ENCODE results near the gene AKNA.
"Not testable (repeated sequence)": the region's sequence is repeated elsewhere in the genome, so short reads cannot be mapped to it uniquely, and the experiment has no call there.

AKNA gene

DNA sequence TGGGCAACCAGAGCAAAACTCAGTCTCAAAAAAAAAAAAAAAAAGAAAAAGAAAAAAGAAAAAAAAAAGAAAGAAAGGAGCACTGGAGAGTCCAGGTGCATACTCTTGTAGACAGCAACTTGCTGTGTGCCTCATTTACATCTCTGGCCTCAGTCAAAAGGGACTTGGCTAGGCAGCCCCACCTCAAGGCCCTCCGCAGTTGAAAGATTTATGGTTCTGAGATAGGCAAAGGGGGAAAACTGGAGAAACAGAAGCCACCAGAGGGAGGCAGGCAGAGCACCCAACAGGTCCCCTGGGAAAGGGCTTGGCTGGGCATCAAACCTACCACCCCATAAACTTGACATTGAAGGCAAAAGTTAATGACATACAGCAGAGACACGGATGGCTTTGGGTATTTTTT, 52.0 kb downstream of the AKNA start:
- DNase-seq, result no peak

DNA sequence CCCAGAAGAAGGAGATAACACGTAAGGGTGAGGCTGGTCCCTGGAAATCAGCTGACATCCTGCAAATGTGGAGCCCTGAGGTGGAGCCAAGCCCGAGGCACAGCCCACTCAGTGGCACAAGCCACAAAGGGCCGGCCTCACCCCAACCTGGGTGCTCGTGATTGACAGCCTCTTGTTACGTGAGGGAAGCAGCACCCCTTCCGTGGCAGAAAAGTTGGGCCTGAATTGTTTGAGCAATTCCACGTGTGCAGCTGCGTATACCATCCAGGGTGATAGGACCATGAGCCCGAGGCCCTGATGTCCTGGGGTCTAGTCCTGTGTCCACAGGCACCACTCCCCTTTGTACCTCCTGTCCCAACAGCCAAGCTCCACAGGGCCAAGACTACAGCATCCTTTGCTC, 53.3 kb downstream of the AKNA start:
- no peak for DNase-seq

DNA sequence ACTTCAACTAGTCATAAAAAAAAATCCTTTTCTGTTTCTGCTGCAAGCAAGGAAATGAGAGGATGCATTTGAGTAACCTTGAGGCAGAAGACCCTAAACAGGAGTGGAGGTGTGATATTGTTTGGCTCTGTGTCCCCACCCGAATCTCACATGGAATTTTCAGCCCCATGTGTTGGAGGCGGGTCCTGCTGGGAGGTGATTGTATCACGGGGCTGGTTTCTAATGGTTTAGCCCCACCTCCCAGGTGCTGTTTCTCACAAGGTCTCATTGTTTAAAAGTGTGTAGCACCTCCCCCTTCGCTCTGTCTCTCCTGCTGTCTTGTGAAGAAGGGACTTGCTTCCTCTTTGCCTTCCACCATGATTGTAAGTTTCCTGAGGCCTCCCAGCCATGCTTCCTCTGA, 54.1 kb downstream of the AKNA start:
- DNase-seq, result not testable (repeated sequence)

DNA sequence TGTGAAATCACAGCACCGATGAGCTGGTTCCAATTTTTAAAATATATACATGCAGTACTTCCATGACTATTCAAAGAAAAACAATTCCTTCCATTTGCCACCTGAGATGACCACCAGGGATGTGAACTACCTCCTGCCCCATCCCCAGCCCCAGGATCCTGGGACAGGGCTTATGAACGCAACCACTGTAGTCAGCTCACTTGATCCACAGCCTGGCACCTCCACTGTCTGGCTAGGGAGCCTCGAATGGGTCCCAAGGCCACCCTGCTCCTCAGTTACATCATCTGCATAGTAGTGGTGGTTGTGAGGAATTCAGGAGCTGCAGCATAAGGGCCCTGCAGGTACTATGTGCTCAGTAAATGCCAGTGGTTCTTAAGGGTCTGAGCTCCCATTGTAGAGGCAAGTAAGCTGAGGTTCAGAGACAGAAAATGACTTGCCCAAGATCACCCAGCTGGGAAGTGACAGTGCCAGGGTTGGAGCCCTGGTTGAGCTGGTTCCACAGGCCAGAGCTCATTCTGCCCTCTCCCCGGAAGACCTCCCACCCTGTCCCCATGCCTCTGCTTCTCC, 55.2 kb downstream of the AKNA start:
- not testable (repeated sequence) for DNase-seq

DNA sequence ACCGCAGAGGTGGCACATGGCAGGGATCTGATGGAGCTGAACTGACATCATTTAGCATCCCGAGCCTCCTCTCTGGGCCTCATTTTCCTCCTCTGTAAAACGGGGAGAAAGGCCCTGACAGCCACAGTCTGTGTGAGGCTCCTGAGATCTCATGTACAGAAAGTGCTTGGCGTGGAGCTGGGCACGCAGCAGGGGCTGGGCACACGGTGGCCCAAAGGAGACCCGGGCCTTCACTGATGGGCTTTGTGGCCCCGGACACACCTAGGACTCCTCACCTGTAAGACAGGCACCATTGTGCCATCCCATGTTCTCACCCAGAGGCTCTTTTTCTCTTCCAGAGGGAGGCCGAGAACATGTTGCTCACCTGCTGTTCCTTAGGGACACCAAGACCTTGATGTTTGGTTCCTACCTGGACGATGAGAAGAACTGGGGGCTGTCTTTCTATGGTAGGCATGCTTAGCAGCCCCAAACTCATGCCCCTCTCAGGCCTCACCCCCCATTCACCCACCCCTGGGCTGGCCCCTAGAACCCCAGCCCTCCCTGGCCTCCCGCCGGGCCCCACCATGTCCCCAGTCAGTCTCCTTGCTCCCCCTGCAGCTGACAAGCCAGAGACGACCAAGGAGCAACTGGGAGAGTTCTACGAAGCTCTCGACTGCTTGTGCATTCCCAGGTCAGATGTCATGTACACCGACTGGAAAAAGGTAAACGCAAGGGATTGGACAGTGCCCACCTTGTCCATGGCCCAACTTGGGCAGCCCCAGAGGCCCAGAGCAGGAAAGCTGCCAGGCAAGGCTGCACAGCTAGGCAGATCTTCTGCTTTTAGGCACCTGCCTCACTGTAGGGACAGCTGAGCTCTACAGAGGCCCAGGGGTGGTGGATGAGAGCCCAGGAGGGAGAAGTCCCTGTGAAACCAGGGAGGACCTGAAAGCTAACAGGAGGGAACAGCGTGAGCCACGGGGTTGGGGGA, 56.3 kb downstream of the AKNA start:
- DNase-seq, result not testable (repeated sequence)

DNA sequence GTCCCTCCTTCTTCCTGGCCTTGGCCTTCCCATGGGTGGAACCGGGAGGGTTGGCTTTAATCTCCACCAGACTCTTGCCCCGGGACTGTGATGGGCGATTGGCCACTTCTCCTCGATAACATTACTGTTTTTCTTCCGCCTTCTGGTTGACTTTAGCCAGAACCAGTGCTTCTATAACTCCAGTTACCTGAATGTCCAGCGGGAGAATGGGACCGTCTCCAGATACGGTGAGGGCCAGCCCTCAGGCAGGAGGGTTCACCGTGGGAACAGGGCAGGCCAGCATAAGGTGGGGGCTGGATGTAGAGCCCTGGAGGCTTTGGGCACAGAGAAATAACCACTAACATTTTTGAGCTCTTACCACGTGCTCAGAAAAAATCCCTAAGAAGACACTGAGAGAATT, 57.1 kb downstream of the AKNA start:
- no peak for DNase-seq

DNA sequence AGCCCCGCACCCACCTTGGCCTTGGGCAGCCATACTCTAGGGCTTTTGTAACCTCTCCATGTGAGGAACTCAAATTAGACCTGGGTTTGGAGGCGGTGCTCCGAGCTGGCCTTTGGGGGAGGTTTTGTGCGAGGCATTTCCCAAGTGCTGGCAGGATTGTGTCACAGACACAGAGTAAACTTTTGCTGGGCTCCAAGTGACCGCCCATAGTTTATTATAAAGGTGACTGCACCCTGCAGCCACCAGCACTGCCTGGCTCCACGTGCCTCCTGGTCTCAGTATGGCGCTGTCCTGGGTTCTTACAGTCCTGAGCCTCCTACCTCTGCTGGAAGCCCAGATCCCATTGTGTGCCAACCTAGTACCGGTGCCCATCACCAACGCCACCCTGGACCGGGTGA, 58.2 kb downstream of the AKNA start, which contains the start of gene ORM2:
Gene ORM2, plus strand, starts transcription at position 245 of the 398 bp plus-strand sequence. Its CDS starts 36 bp downstream, at position 281.
- not testable (repeated sequence) for DNase-seq

DNA sequence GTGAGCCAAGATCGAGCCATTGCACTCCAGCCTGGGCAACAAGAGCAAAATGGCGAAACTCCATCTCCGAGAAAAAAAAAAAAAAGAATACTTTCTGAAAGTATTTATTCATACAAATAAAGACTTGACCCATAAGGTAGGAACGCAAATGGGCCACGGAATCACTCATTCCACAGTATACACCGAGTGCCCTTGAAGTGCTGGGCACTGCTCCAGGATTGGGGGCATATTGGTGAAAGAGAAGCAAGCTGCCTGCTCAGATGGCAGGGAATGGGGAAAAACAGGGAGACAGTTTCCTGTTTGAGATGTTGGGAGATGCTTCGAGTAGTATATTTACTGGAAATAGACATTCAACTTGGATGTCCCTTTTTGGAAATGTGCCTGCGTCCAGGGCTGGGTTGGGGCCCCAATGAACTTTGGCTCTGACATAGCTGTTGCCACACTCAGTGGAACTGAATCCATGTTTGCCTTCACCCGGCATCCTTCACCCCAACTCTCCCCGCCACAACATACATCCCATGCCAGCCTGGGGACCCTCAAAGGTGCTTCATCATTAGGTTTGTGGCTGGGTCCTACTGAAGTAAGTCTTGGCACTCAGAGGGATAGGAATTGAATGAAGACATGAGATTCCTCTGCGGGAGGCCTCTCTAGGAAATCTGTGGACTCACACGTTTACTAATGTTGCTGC, 58.7 kb downstream of the AKNA start:
- not testable (repeated sequence) for DNase-seq

DNA sequence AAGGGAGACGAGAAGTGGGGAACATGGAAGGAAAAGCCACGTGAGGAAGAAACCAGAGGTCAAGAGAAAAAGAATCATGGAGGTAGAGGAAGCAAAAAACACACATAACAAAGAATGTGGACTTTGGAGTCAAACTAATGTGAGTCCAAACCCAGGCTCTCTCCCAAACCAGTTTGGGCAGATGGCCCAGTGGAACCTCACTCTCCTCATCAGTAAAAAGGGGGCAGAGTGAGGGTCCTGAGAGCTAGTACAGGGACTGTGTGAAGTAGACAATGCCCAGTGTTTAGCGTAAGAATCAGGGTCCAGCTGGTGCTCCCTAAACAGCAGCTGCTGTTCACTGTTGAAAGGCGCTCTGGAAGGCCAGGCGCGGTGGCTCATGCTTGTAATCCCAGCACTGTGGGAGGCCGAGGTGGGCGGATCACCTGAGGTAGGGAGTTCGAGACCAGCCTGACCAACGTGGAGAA, 59.4 kb downstream of the AKNA start:
- not testable (repeated sequence) for DNase-seq

DNA sequence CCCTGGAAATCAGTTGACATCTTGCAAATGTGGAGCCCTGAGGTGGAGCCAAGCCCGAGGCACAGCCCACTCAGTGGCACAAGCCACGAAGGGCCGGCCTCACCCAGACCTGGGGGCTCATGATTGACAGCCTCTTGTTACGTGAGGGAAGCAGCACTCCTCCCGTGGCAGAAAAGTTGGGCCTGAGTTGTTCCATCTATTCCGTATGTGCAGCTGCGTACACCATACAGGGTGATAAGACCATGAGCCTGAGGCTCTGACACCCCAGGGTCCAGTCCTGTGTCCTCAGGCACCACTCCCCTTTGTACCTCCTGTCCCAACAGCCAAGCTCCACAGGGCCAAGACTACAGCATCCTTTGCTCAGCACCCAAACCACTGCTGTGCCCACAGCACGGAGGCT, 60.0 kb downstream of the AKNA start:
- DNase-seq, result no peak

DNA sequence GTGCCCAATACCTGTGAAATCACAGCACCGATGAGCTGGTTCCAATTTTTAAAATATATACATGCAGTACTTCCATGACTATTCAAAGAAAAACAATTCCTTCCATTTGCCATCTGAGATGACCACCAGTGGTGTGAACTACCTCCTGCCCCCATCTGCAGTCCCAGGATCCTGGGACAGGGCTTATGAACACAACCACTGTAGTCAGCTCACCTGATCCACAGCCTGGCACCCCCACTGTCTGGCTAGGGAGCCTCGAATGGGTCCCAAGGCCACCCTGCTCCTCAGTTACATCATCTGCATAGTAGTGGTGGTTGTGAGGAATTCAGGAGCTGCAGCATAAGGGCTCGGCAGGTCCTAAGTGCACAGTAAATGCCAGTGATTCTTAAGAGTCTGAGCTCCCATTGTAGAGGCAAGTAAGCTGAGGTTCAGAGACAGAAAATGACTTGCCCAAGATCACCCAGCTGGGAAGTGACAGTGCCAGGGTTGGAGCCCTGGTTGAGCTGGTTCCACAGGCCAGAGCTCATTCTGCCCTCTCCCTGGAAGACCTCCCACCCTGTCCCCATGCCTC, 62.0 kb downstream of the AKNA start:
- DNase-seq, result not testable (repeated sequence)

DNA sequence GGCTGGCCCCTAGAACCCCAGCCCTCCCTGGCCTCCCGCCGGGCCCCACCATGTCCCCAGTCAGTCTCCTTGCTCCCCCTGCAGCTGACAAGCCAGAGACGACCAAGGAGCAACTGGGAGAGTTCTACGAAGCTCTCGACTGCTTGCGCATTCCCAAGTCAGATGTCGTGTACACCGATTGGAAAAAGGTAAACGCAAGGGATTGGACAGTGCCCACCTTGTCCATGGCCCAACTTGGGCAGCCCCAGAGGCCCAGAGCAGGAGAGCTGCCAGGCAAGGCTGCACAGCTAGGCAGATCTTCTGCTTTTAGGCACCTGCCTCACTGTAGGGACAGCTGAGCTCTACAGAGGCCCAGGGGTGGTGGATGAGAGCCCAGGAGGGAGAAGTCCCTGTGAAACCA, 62.8 kb downstream of the AKNA start:
- DNase-seq, result not testable (repeated sequence)

DNA sequence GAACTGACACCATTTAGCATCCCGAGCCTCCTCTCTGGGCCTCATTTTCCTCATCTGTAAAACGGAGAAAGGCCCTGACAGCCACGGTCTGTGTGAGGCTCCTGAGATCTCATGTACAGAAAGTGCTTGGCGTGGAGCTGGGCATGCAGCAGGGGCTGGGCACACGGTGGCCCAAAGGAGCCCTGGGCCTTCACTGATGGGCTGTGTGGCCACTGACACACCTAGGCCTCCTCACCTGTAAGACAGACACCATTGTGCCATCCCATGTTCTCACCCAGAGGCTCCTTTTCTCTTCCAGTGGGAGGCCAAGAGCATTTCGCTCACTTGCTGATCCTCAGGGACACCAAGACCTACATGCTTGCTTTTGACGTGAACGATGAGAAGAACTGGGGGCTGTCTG, 63.3 kb downstream of the AKNA start:
- DNase-seq, result no peak

DNA sequence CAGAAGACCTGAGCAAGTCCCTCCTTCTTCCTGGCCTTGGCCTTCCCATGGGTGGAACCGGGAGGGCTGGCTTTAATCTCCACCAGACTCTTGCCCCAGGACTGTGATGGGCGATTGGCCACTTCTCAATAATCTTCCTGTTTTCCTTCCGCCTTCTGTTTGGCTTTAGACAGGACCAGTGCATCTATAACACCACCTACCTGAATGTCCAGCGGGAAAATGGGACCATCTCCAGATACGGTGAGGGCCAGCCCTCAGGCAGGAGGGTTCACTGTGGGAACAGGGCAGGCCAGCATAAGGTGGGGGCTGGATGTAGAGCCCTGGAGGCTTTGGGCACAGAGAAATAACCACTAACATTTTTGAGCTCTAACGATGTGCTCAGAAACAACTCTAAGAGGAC, 63.9 kb downstream of the AKNA start:
- DNase-seq, result not testable (repeated sequence)

DNA sequence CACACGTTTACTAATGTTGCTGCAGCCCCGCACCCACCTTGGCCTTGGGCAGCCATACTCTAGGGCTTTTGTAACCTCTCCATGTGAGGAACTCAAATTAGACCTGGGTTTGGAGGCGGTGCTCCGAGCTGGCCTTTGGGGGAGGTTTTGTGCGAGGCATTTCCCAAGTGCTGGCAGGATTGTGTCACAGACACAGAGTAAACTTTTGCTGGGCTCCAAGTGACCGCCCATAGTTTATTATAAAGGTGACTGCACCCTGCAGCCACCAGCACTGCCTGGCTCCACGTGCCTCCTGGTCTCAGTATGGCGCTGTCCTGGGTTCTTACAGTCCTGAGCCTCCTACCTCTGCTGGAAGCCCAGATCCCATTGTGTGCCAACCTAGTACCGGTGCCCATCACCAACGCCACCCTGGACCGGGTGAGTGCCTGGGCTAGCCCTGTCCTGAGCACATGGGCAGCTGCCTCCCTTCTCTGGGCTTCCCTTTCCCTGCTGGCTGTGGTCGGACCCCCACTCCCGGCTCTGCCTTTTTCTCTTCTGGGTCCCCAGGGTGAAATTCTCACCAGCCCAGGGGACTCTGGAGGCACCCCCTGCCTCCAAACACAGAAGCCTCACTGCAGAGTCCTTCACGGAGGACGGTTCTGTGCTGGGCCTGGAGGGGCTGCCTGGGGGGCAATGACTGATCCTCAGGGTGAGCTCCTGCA, 64.8 kb downstream of the AKNA start, which contains the start of gene ORM1:
Gene ORM1, plus strand, starts transcription at position 268 of the 701 bp plus-strand sequence. Its CDS starts 36 bp downstream, at position 304.
- not testable (repeated sequence) for DNase-seq

DNA sequence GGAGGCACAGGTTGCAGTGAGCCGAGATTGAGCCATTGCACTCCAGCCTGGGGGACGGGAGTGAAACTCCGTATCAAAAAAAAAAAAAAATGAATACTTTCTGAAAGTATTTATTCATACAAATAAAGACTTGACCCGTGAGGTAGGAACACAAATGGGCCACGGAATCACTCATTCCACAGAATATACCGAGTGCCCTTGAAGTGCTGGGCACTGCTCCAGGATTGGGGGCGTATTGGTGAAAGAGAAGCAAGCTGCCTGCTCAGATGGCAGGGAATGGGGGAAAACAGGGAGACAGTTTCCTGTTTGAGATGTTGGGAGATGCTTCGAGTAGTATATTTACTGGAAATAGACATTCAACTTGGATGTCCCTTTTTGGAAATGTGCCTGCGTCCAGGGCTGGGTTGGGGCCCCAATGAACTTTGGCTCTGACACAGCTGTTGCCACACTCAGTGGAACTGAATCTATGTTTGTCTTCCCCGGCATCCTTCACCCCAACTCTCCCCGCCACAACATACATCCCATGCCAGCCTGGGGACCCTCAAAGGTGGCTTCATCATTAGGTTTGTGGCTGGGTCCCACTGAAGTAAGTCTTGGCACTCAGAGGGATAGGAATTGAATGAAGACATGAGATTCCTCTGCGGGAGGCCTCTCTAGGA, 65.5 kb downstream of the AKNA start:
- DNase-seq, result not testable (repeated sequence)

DNA sequence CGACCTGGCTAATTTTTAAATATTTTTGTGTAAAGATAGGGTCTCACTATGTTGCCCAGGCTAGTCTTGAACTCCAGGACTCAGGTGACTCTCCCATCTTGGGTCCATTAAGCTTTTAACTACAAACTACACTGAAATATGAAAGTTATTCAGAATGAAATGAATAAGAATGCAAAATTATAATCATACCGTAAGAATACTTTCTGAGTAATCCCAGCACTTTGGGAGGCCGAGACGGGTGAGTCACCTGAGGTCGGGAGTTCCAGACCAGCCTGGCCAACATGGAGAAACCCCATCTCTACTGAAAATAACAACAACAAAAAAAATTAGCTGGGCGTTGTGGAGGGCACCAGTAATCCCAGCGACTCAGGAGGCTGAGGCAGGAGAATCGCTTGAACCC, 66.0 kb downstream of the AKNA start:
- no peak for DNase-seq

DNA sequence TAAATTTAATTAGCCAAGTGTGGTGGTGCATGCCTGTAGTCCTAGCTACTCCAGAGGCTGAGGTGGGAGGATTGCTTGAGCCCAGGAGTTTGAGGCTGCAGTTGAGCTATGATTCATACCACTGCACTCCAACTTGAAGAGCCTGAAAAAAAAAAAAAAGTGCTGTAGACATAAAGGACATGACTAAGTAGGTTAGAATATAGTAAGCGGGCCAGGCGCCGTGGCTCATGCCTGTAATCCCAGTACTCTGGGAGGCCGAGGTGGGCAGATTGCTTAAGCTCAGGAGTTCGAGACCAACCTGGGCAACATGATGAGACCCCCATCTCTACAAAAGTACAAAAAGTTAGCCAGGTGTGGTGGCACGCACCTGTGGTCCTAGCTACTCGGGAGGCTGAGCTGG, 67.1 kb downstream of the AKNA start:
- DNase-seq, result not testable (repeated sequence)

DNA sequence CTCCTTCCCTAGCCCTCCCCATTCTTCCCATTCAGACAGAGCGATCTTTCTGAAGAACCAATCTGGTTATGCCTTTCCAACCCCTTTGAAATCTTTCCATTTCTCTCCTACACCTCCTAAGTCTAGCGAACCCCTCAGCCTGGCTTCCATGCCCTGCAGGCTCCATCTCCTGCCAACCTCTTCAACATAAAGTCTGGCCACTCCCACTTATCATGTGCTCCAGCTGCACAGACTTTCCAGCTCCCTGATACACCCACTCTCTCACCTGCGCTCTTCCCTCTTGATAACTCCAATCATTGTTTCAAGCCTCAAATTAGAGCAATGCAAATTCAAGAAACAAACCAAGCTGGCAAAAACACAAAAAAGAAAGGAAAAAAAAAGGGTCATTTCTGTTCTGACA, 68.6 kb downstream of the AKNA start:
- DNase-seq, result no peak

DNA sequence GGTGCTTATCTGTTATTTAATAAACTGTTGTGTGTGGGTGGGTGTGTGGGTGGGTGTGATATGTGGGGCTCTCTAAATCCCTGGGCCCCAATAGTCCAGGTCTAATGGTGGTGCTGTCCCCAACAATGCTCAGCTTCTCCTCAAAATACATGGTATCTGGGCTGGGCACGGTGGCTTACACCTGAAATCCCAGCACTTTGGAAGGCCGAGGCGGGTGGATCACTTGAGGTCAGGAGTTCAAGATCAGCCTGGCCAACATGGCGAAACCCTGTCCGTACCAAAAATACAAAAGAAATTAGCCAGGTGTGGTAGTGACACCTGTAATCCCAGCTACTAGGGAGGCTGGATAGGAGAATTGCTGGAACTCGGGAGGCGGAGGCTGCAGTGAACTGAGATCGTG, 69.4 kb downstream of the AKNA start:
- DNase-seq, result peak; percentile 39

DNA sequence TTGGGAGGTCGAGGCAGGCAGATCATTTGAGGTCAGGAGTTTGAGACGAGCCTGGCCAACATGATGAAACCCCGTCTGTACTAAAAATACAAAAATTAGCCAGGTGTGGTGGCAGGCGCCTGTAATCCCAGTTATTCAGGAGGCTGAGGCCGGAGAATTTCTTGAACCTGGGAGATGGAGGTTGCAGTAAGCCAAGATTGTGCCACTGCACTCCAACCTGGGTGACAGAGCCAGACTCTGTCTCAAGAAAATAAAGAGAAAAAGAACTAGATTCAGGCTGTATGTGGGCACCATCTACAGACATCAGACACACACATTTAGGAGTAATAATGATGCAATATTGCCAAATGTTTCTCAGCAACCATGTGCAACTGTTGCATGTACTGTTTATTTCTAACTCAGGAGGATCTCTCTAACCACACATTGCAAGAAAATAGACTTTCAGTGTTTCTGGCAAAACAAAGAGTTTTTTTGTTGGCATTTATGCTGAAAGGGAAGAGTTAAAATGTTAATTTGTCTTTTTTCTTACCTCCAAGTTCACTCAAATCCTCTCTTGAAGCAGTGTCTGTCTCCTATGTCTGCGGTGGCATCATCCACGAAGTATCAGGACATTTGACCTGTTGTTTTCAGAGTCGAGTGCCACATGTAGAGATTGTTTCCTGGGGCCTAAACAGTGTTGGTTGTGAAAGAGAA, 70.0 kb downstream of the AKNA start:
- DNase-seq, result peak; percentile 36

Measured in activated CD8-positive, alpha-beta memory T cell treated with anti-CD3 and anti-CD28 coated beads, Interleukin-2, amount 50 U/mL, for 48 hours (primary cell).